HG03025 (cell line): ENCODE data around the gene CDK17.
"Not testable (repeated sequence)": the region's sequence is repeated elsewhere in the genome, so short reads cannot be mapped to it uniquely, and the experiment has no call there.

Experiments used
- ATAC-seq: cut with Tn5 transposase; IDR thresholded peaks from one replicate; pipeline ENCODE4 v1.9.1; 2021; ENCODE audit warnings: mild to moderate bottlenecking, moderate library complexity; ENCODE audit not compliant: unreplicated experiment, low FRiP score

CDK17 gene

GRCh38 chr12:96360550-96360949, 39.7 kb downstream of the CDK17 start:
- no peak for ATAC-seq

- ATAC-seq, result no peak
These were observed 40.9 kb downstream of the CDK17 start for GRCh38 chr12:96359328-96359727.

GRCh38 chr12:96356831-96357230, 43.4 kb downstream of the CDK17 start:
- ATAC-seq, result no peak

GRCh38 chr12:96354844-96355534, 45.2 kb downstream of the CDK17 start:
- ATAC-seq, result no peak

- ATAC-seq, result no peak
These were observed 45.9 kb downstream of the CDK17 start for GRCh38 chr12:96354326-96354725.

GRCh38 chr12:96352161-96352835, 47.9 kb downstream of the CDK17 start:
- ATAC-seq, result no peak

- no peak for ATAC-seq
These were observed 49.3 kb downstream of the CDK17 start for GRCh38 chr12:96350982-96351381.

GRCh38 chr12:96347130-96347699, 53.0 kb downstream of the CDK17 start:
- ATAC-seq, result no peak

- not testable (repeated sequence) for ATAC-seq
These were observed 53.5 kb downstream of the CDK17 start for GRCh38 chr12:96346716-96347115.

GRCh38 chr12:96344124-96344695, 56.0 kb downstream of the CDK17 start:
- ATAC-seq, result no peak

- ATAC-seq, result no peak
These were observed 56.8 kb downstream of the CDK17 start for GRCh38 chr12:96343347-96343954.

GRCh38 chr12:96339666-96340065, 60.6 kb downstream of the CDK17 start:
- ATAC-seq, result not testable (repeated sequence)

- ATAC-seq, result no peak
These were observed 61.3 kb downstream of the CDK17 start for GRCh38 chr12:96338852-96339471.

GRCh38 chr12:96337953-96338352, 62.3 kb downstream of the CDK17 start:
- ATAC-seq, result no peak

GRCh38 chr12:96336489-96336888, 63.8 kb downstream of the CDK17 start:
- no peak for ATAC-seq

- ATAC-seq, result peak; percentile 71
These were observed 65.0 kb downstream of the CDK17 start for GRCh38 chr12:96335270-96335669.

GRCh38 chr12:96334502-96334901, 65.7 kb downstream of the CDK17 start:
- no peak for ATAC-seq

- no peak for ATAC-seq
These were observed 70.7 kb downstream of the CDK17 start for GRCh38 chr12:96329545-96329944.

- no peak for ATAC-seq
These were observed 71.2 kb downstream of the CDK17 start for GRCh38 chr12:96329018-96329417.

- no peak for ATAC-seq
These were observed 72.3 kb downstream of the CDK17 start for GRCh38 chr12:96327889-96328288.

- ATAC-seq, result peak; percentile 88
These were observed 72.9 kb downstream of the CDK17 start for GRCh38 chr12:96327346-96327745.
